Muscle of leg (tissue), 16 donors: ENCODE data around the gene CPAMD8. TPM values are rescaled to one million over a fixed set of nuclear protein-coding genes. Genes with fewer than 3 reads are reported as not detected.
A peak's percentile ranks its signal among the peaks of the same experiment; 100 is the strongest.

Source experiments
- DNase-seq: peaks from one replicate; pipeline ENCODE4 v3.0.0; 2013
- H3K27ac ChIP-seq: one replicate; pipeline ENCODE4 v1.5.1; 2013; ENCODE audit warnings: mild to moderate bottlenecking, low read length, control low read depth
- H3K27me3 ChIP-seq: one replicate; pipeline ENCODE4 v1.6.1; 2013; ENCODE audit warnings: low read length; ENCODE audit not compliant: control insufficient read depth, insufficient read depth
- H3K36me3 ChIP-seq: one replicate; pipeline ENCODE4 v1.6.1; 2013; ENCODE audit warnings: low read length; ENCODE audit not compliant: control insufficient read depth, insufficient read depth
- H3K4me1 ChIP-seq: one replicate; pipeline ENCODE4 v1.6.1; 2013; ENCODE audit warnings: low read length; ENCODE audit not compliant: control insufficient read depth, insufficient read depth
- H3K4me3 ChIP-seq: one replicate; pipeline ENCODE4 v1.5.1; 2013; ENCODE audit warnings: low read length, control low read depth
- H3K9me3 ChIP-seq: replicated peaks from 2 replicates; pipeline ENCODE4 v1.6.1; 2013; ENCODE audit warnings: low read depth, low read length; ENCODE audit not compliant: control insufficient read depth
- WGBS: methylation state at CpG from one replicate; pipeline ENCODE4 v1.1.5; 2013; ENCODE audit warnings: missing lambda C conversion rate; ENCODE audit not compliant: insufficient coverage; 5-methylcytosine and 5-hydroxymethylcytosine counted together
- long read RNA-seq, 11 donors: transcript quantifications; one replicate each; lab custom pipeline, GENCODE V29; 2026
- polyA plus RNA-seq, 8 donors: library from polyadenylated mRNA; unstranded; fragments of 120-200 nt; gene quantifications; one replicate each; pipeline versions ENCODE4 v1.2.1 to v1.2.3, GENCODE V29; 2013; ENCODE audit warnings: inconsistent platforms in 1 of 8, low replicate concordance in 1 of 8; ENCODE audit not compliant: insufficient read length in 8 of 8, insufficient read depth in 1 of 8
- total RNA-seq: library from RNA; stranded (reverse); fragments of 120-200 nt; gene quantifications from one replicate; pipeline ENCODE4 v1.2.4, GENCODE V29; 2013

Gene CPAMD8
- total RNA-seq: 3.2 TPM
- polyA plus RNA-seq: 10 to 100 TPM in 1 of 8 donors, 1 to 10 TPM in 7; 2.2 to 10.1 (median 6.3) TPM
- long read RNA-seq, donor 1: 0 reads
- long read RNA-seq, donor 2: 0 reads
- long read RNA-seq, donor 3, partial matches to known transcripts: 0 of 2 reads
- long read RNA-seq, donor 3, other reads (novel, unspliced or antisense): 0 of 2 reads
- long read RNA-seq, donor 4: 0 reads
- long read RNA-seq, donor 5: 0 reads
- long read RNA-seq, donor 6, partial matches to known transcripts: 0 of 1 reads
- long read RNA-seq, donor 6, other reads (novel, unspliced or antisense): 0 of 1 reads
- long read RNA-seq, donor 7: 0 reads
- long read RNA-seq, donor 8: 0 reads
- long read RNA-seq, donor 9: 0 reads
- long read RNA-seq, donor 10: 0 reads
- long read RNA-seq, donor 11: 0 reads

DNA sequence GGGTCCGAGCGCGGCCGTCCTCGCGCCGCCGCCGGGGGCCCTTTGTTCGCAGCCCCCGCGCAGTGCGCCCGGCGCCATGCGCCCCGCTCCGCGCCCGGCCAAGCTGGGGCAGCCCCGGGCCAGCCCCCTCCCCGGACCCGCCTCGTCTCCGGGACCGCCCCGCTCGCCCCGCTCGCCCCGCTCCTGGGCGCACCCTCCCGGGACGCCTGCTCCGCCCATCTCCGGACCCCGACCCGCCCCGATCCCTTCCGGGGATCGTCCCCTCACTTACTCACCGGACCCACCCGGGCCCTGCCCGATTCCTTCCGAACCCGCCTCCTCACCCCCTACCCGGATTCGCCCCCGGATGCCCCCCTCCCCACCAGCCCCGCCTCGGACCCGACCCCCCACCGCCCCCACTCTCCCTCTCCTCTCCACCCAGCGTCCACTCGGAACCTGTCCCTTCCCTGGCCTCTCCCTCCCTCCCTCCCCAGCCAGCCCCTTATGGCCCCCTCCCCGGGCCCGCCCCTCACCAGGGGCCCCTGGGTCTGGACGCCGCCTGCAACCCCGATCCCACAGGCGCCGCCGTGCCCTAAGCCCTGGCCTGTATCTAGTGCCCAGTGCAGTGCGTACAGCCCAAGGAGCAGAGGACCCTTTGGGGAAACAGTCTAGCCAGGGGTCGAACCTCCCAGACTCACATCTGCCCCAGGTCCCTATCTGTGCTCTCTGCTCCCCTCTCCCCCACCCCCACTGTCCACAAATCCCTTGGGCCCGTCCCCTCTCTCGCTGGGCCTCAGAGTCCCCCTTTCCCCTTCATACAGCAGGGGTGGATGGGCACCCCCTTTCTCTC, at the start of gene CPAMD8:
TSS of gene CPAMD8 (minus strand) at position 105 of the 829 bp plus-strand sequence. CDS start 168 bp downstream, outside the sequence.
- Histone ChIP-seq H3K27me3 (peaks cover 33% of the 10 kb centered on the region), H3K4me3 (peak within 1 kb of the TSS; percentile 37), H3K4me1 (peaks cover 10% of the 10 kb centered on the region), H3K36me3 (no peaks in the 10 kb centered on the region), H3K27ac (no peak within 1 kb of the TSS), H3K9me3 (peaks cover 19% of the 10 kb centered on the region)
- under 1% methylated on average over 51 of the region's 67 CpGs for WGBS
- no peak for DNase-seq

DNA sequence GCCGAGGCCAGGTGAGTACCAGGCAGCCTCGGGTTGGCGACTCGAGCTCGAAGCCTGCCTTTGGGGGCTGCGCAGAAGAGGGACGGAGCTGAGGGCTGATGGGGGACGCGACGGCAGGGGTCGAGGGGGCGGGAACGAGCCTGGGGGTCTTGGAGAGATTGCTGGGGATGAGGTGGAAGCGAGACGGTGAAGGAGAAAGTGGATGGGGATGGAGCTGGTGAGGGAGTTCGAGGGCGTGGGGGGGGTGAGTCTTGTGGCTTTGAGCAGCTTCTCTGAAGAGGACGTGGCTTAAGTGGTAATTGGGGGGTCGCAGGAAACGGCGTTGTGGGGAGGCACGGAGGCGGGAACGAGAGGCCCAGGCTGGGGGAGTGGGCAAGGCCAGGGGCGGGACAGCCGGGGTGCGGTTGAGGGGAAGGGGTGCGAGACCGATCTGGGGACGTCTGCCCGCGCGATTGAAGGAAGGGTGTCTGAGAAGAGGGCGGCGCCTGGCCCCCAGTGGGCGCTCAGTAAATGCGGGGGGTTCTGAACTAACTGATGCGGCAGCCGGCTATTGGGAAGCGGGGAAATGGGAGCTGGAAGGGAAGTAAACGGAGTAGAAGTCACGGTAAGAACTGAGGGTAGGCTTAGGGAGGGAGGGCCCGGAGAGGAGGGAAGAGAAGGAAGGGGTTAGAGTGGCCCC, 49.4 kb upstream of the CPAMD8 start:
- H3K27ac ChIP-seq: peak overlapping the region; percentile 74
- WGBS: under 1% methylated on average over 42 of the region's 43 CpGs
- peak overlapping the region; percentile 77 for H3K4me3 ChIP-seq
- H3K4me1 ChIP-seq: peaks cover 32% of the 10 kb centered on the region
- H3K9me3 ChIP-seq: no peaks in the 10 kb centered on the region
- peak; percentile 63 for DNase-seq
- no peaks in the 10 kb centered on the region for H3K27me3 ChIP-seq
- peaks cover 14% of the 10 kb centered on the region for H3K36me3 ChIP-seq

DNA sequence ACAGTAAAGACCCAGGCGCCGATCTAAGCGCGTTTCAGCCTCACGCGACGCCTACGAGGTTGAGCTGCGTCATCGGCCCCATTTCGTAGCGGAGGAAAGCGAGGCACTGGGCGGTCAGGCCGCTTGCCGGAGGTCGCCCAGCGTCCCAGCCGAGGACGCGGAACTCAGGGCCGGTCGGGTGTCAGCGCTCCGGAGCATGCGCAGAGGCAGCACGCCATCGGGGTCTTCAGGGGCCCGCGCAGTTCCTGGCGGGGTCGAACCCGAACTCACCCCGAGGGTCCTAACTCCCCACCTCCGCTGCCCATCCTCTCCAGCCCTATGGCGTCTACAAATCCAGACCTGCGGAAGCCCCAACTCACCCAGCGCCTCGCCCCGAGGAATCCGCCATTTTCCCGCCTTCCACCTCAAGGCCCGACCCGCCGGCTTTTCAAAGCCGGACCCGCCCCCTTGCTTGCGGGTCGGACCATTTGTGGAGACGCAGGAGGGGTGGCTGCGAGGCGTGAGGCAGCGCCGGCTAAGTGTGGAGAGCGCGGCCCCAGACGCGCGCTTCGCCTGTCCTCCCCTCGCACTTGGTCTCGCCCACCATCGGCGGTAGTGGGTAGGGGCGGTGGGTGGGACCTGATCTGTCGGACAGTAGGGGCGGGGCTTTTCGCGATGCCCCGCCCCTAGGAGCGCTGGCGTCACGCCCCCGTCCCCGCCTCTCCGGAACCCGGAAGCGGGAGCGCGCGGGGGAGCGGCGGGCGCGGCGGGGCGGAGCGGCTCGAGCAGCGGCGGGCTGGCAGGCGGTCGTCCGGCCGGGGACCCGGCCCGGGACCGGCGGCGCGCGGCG, 48.6 kb upstream of the CPAMD8 start, which contains the start of the genes HAUS8 and MYO9B:
TSS of gene HAUS8 (minus strand) at position 418 of the 829 bp plus-strand sequence. CDS start at position 388, 30 bp downstream.
TSS of gene MYO9B (plus strand) at position 743 of the 829 bp plus-strand sequence. CDS start 25,941 bp downstream, outside the sequence.
- peak within 1 kb of the TSS; percentile 92 for H3K27ac ChIP-seq
- DNase-seq: peak; percentile 100
- H3K27me3 ChIP-seq: no peaks in the 10 kb centered on the region
- no peaks in the 10 kb centered on the region for H3K9me3 ChIP-seq
- peaks cover 20% of the 10 kb centered on the region for H3K36me3 ChIP-seq
- H3K4me3 ChIP-seq: peak within 1 kb of the TSS; percentile 87
- H3K4me1 ChIP-seq: peaks cover 31% of the 10 kb centered on the region
- WGBS: under 1% methylated on average over 97 of the region's 103 CpGs

DNA sequence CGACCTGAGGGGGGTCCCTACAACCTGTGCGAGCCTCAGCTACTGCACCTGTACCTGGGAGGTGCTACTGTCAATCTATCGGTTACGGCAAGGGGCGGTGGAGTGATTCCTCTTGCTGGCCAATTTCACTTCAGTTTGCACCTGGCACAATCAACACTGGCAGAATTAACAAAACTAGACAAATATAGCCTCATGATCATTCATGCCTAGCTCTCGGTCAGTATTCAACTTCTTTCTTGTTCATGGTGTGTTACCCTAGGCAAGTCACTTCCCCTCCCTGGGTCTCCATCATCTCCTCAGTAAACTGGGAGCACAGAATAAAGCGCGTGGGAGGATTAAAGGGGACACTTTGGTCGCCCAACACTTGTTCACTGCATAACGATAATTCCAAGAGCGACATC, 48.0 kb upstream of the CPAMD8 start:
- DNase-seq: no peak
- peak overlapping the region; percentile 87 for H3K4me3 ChIP-seq
- H3K4me1 ChIP-seq: peaks cover 29% of the 10 kb centered on the region
- H3K27ac ChIP-seq: peak overlapping the region; percentile 92
- H3K27me3 ChIP-seq: no peaks in the 10 kb centered on the region
- no peaks in the 10 kb centered on the region for H3K9me3 ChIP-seq
- peaks cover 25% of the 10 kb centered on the region for H3K36me3 ChIP-seq
- WGBS: 11% methylated on average over 8 of the region's 11 CpGs

DNA sequence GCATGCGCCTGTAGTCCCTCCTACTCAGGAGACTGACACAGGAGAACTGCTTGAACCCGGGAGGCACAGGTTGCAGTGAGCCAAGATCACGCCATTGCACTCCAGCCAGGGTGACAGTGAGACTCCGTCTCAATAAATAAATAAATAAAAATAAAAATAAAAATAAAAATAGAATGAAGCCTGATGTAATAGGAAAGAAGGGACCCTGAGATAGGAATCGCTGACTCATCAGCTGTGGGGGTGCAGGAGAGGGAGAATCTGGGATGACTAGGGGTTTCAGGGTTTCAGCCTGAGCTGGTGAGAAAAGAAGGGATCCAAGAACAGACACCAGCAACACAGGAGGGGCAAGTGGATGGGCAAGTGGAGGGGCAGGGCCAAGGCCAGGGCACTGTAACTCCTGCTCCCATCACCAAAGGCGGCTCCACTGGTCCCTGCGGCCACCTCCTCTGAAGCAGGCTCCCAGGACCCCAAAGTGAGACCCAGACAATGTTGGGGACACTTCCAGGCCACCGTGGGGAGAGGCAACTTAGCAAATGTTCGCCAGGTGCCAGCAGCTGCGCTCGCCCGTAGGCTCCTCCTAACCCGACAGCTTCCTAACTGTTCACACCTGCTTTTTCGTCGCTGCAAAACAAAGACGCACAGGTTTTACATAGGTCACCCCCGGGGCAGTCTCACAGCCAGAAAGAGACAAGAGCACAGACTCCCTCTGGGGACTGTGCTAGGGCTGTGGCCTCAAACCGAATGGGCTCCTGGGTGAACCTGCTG, 47.4 kb upstream of the CPAMD8 start:
- peak; percentile 30 for DNase-seq
- Histone ChIP-seq H3K4me3 (peak overlapping the region; percentile 87), H3K27me3 (no peaks in the 10 kb centered on the region), H3K9me3 (no peaks in the 10 kb centered on the region), H3K36me3 (peaks cover 25% of the 10 kb centered on the region), H3K27ac (peak overlapping the region; percentile 92), H3K4me1 (peaks cover 26% of the 10 kb centered on the region)
- 34% methylated on average over 15 of the region's 18 CpGs for WGBS

DNA sequence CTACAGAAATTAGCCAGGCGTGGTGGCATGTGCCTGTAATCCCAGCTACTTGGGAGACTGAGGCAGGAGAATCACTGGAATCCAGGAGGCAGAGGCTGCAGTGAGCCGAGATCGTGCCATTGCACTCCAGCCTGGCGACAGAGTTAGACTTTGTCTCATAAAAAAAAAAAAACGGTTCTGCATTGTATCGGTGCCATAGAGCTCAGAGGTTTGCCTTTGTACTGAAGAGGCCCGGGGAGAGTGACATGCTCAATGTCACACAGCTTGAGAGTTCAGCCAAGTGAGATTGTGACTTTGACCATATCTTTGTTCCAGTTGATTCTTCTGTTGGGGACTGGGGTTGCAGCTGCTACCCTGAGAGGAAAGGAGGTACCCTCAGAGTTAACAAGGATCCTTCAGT, 44.3 kb upstream of the CPAMD8 start:
- peaks cover 10% of the 10 kb centered on the region for H3K4me1 ChIP-seq

DNA sequence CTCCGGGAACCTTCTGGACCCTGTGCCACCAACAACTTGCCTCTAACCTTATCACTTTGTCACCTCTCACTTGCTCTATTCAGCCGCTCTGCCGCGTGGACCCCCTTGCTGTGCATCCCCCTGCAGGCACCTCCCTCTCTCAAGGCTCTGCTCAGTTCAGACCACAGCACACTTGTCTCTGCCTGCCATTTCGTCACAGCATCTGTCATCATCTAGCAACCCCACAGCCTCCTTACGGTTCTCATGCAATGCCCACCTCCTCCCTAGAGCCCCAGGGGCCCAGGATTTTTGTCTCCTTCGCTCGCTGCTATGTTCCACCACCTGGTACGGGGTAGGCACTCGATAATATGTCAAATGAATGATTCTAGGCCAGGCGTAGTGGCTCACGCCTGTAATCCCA, 43.8 kb upstream of the CPAMD8 start:
- Histone ChIP-seq H3K4me3 (no peak overlapping the region), H3K4me1 (peaks cover 10% of the 10 kb centered on the region), H3K27me3 (no peaks in the 10 kb centered on the region), H3K9me3 (no peaks in the 10 kb centered on the region), H3K36me3 (peaks cover 32% of the 10 kb centered on the region), H3K27ac (no peak overlapping the region)
- 83% methylated on average over 12 of the region's 12 CpGs for WGBS
- DNase-seq: no peak

More for the DNA sequence above, 44.3 kb upstream of the CPAMD8 start:
- Histone ChIP-seq H3K27ac (no peak overlapping the region), H3K36me3 (peaks cover 32% of the 10 kb centered on the region), H3K4me3 (no peak overlapping the region), H3K9me3 (no peaks in the 10 kb centered on the region), H3K27me3 (no peaks in the 10 kb centered on the region)
- no peak for DNase-seq
- 89% methylated on average over 6 of the region's 7 CpGs for WGBS

DNA sequence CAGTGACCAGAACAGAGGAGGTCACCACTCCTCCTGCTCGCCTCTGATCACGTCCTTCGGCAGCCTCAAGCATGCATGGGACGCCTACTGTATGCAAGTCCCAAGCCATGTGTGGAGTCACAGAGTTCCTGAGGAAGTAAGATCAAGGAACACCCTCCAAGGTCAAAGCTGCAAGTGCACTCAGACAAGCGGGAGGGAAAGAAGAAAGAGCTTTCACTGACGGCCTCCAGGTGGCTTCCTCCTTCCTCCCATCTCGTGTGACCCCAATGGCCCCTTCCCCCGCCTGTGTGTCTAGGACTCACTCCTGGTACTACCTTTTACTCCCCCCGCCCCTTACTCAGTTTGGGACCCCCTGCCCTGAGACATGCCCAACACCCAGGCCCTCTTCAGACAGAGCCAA, 42.6 kb upstream of the CPAMD8 start:
- Histone ChIP-seq H3K4me1 (peaks cover 4% of the 10 kb centered on the region), H3K9me3 (peaks cover 2% of the 10 kb centered on the region), H3K36me3 (peaks cover 32% of the 10 kb centered on the region), H3K27me3 (no peaks in the 10 kb centered on the region), H3K27ac (no peak overlapping the region), H3K4me3 (no peak overlapping the region)
- WGBS: 20% methylated on average over 1 of the region's 9 CpGs
- no peak for DNase-seq
